ENCODE results near the gene AEBP2.

Gene AEBP2

DNA sequence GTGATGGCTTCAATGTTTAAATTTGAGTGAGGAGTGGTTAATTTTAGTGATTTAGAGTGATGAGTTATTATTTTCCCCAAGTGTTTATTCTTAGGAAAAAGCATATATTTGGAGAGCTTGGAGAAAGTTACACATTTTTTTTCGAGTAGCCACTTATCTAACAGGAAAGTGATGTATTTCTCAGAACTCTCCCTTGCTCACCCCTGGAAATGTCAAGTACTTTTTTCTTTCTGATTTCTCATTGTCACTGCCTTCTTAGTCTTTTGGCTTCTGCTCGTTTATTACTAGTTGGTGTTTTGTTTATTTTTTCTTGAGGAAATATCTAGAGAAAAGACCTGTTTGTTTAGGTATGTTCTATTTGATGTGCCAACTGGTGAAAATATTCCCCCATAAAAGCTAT, 58.8 kb downstream of the AEBP2 start:
- DNase-seq (ENCODE audit: low read depth in 2 of 2, low spot score in 1 of 2): no peak

DNA sequence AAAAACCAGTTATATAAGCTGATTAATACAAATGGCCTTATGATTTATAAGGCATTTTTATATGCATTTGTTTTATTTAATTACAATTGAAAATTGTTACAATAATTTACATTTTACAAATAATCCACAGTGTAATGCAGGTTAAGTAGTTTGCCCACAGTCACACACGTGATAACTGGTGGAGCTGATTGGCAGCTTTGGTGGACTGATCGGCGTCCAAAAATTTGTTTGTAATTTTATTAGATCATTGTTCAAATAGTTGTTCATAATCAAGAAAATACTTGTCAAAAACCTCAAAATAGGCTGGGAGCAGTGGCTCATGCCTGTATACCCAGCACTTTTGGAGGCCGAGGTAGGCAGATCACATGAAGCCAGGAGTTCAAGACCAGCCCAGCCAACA, 59.7 kb downstream of the AEBP2 start:
- no peak for DNase-seq (ENCODE audit: low read depth in 2 of 2, low spot score in 1 of 2)

DNA sequence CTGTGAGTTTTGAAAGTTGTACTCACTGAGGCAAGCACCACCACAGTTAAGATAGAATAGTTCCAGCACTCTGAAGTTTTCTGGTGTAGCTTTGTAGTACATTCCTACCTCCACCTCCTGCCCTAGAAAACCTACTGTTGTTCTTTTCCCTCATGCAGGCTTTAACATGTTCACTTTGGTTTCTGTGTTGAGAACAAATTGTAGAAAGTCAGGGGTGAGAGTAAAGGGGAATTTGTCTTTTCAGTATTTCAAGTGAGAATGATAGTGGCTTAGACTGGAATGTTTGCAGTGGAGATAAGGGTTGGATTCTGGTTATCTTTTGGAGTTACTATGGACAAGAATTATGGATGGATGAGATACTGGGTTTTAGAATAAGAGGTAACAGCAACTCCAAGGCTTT, 67.2 kb downstream of the AEBP2 start:
- no peak for DNase-seq (ENCODE audit: low read depth in 2 of 2, low spot score in 1 of 2)

DNA sequence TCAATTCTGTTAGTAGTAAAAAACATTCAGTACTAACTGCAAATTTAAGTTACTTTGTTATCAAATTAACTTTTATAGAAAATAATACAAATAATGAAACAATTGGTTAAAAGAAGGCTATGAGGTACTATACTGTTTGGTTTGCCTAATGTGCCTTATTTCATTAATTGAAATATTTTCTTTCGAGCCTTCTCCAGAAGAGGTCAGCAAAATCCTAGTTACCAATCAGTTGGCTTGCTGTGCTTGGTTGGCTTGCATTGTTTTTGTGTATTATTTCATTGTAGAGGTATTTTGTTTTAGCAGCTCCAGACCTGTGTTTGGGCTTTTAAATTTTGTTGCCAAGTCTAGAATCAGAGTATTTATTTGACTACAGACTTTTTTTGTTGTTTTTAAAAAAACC, 68.5 kb downstream of the AEBP2 start:
- no peak for DNase-seq (ENCODE audit: low read depth in 2 of 2, low spot score in 1 of 2)

DNA sequence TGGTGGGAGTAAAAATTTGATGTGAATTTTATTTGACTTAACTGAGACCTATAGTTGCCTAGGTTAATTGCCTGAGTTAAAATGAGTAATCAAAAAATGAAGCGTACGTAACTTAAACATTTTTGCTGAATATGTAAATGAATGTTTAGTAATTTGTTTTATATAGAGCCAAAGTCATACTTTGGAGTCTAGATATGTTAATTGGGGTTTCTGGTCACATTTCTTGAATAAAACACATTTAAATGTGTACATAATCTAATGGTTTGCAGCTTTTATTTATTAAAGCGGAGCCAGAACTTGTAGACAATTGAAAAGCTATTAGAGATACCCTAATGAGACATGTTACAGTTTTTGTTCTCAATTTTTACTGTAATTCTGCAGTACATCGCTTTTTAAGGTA, 71.2 kb downstream of the AEBP2 start:
- no peak for DNase-seq (ENCODE audit: low read depth in 2 of 2, low spot score in 1 of 2)

DNA sequence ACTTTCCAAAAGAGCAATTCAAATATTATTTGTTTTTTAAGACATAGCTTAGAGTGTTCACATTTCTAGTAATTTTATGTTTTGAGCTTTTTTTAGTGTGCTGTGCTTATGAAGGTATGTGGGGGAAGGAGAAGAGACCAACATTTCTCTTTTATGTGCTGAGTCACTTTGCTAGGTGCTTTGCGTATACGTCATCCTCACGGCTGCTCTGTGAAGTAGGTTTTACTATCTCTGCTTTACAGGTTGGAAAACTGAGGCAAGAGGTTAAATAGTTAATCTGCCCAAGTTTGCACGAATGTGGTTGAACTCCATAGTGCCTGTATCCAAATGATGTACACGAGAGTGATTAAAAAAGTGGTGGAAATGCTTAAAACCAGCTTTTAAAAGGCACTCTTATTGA, 75.9 kb downstream of the AEBP2 start:
- DNase-seq (ENCODE audit: low read depth in 2 of 2, low spot score in 1 of 2): no peak

DNA sequence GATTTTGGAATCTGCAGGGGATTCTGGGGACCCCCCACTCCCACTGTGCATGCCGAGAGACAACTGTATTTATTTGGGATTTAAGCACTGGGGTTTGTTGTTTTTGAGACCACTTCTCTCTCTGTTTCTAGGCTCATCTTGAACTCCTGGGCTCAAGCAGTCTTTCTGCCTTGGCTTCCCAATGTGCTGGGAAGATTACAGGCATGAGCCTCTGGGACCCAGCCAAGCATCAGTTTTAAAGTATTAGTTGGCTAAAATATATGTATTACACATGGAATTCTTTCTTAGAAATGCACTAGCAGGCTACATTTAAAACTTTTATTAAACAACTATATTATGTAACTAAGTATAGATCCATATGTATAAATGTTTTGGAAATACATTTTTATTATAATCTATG, 78.3 kb downstream of the AEBP2 start:
- no peak for DNase-seq (ENCODE audit: low read depth in 2 of 2, low spot score in 1 of 2)

DNA sequence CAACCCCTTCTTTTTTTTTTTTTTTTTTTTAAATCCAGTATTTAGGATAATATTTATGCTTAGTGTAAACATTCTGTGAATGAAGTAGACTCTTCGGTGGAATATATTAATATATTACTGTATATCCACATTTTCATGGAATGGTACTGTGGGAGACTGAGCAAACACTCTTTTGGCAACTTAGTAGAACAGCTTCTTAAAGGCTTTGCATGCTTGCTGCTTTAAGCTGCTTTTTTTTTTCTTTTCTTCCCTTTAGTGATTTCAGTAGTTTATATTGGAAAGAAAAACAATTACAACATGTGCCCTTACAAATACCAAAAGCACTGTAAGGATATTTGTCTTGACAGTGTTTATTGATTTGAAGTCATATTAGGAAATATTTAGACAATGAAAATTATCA, 78.9 kb downstream of the AEBP2 start:
- DNase-seq (ENCODE audit: low read depth in 2 of 2, low spot score in 1 of 2): no peak

DNA sequence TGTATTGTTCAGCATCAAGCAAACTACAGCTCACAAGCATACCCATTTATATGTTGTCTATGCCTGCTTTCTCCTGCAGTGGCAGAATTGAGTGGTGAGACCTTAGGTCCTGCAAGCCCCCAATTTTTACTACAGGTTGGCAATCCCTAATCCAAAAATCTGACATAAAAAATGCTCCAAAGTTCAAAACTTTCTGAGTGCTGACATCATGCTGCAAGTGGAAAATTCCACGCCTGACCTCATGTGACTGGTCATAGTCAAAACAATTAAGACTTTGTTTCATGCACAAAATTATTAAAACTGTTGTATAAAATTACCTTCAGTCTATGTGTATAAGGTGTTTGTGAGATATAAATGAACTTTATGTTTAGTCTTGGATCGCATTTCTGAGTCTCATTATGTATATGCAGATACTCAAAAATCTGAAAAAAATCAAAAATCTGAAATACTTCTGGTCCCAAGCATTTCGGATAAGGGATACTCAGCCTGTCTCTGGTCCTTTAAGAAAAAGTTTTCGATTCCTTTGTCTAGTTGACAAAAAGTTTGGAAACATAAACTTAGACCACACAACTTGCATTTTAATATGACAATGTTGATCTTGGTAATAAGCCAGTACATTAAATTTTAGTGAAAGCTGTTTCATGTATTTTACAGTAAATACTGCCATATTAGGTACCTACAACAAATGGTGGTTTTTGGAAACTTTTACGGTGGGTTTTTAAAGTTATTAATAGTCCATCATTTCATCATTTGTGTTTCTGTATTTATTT, 81.5 kb downstream of the AEBP2 start:
- DNase-seq (ENCODE audit: low read depth in 2 of 2, low spot score in 1 of 2): no peak

DNA sequence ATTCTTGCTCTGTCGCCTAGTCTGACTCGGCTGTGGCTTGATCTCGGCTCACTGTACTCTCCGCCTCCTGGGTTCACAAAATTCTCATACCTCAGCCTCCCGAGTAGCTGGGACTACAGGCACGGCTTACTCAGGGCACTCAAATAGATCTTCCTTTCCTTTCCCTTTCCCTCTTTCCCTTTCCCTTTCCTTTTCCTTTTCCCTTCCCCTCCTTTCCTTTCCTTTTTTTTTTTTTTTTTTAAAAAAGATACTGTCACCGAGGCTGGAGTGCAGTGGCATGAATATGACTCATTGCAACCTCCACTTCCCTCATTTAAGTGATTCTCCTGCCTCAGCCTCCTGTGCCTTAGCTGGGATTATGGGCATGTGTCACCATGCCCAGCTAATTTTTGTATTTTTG, 86.0 kb downstream of the AEBP2 start:
- DNase-seq (ENCODE audit: low read depth in 2 of 2, low spot score in 1 of 2): no peak

DNA sequence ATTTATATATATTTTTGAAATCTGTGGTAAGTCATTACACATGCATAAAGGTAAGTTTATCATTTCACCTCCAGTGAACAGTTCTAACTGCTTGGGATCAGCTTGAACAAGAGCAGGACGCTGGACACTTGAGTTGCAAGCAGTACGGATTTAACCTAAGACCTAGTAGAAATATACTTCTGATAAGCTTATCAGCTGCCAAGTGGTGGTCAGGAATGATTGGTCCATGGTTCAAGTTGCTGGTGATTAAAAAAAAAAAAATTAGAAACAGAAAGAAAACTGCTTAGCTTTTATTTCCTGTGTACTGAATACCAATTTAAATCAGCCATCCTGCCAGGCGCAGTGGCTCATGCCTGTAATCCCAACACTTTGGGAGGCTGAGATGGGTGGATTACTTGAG, 88.6 kb downstream of the AEBP2 start:
- DNase-seq (ENCODE audit: low read depth in 2 of 2, low spot score in 1 of 2): no peak

DNA sequence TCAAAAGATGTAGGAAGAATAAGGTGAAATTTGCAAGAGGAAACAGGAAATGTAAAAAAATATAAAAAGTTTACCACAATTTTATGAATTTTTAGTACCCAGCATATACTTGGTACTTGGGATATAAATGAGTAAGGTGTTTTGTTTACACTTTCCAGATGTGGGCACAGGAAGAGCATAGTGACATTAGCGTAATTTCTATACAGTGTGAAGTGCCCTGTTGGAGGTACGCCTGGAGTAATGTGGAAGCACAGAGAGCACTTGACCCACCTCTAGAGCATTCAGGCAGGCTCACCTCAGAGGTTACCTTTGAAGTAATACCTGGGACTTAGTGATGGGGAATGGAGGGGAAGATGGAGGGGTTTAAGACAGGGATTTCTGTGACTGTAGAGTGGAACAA, 89.5 kb downstream of the AEBP2 start:
- DNase-seq (ENCODE audit: low read depth in 2 of 2, low spot score in 1 of 2): no peak

DNA sequence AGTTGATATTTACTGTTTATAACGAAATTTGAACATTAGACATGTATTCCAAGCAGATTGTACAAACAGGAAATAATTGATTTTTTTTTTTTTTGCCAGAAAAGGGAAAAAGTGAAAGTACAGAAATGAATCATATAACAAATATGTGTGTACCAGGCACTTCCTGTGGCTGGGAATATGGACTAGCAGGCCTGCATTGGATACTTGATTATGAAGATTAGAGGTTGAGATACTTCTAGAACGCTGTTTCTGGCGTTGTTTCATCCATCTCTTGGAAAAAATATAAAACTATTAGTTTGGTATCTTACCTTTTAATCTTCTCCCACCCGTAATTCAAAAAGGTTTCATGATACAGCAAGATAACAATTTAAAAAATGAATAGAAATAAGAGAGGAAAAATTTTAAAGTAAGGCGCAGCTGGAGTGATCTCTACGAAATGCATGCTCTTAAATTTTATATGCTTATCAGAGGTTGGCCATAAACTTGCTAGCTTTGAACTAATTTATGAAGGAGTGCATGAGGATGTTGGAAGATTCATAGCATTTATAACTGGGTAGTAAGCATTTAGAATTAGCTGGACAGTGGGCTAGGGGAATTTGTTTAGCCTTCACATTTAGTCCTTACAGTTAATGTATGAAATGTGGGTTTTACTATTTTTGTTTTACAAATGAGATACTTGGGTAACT, 90.8 kb downstream of the AEBP2 start:
- no peak for DNase-seq (ENCODE audit: low read depth in 2 of 2, low spot score in 1 of 2)

DNA sequence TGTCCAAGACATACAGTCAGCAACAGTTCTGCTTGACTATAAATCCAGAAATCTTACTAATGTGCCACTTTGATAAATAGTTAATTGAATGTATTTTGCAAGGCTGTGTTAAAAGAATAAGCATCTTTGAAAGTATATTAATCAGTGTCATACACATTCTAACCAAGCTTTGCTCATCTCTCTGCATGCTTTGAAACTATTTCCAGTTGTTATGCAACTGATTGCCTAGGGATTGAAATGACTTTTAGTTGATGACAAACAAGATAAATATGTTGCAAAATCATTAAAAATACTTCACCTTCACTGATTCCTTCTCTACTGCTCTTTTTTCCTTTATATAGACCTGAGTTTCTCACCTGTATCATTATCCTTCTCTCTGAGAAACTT, 91.3 kb downstream of the AEBP2 start:
- no peak for DNase-seq (ENCODE audit: low read depth in 2 of 2, low spot score in 1 of 2)

DNA sequence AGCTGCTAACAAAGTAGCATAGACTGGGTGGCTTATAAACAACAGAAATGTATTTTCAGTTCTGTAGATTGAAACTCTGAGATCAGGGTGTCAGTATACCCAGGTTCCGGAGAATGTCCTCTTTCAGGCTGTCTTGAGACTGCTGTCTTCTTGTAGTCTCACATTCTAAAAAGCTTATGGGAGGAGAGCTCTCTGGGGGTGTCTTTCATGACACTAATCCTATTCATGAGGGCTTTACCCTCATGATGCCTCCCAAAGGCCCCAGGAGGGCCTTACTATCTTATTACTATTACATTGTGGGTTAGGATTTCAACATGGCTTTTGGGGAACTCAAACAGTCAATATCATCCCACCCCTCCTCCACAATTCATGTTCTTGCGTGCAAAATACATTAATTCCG, 94.3 kb downstream of the AEBP2 start:
- DNase-seq (ENCODE audit: low read depth in 2 of 2, low spot score in 1 of 2): no peak

DNA sequence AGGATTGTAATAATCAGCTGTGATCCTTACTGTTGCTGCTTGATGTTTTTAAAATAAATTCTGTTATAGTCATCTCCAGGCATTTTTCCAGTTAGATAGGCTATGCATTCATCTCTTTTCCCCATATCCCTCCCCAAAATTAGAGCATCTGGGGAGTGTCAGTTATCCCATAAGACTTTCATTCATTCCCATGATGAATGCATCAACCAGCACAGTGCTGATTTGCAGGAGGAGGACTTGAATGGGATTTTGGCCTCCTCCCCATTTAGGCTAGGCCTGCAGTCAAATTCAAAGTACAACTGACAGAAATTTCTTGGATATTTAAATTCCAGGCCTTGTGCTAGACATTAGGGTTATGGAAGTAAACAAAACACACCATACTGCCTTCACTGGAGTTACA, 99.8 kb downstream of the AEBP2 start:
- DNase-seq (ENCODE audit: low read depth in 2 of 2, low spot score in 1 of 2): no peak

DNA sequence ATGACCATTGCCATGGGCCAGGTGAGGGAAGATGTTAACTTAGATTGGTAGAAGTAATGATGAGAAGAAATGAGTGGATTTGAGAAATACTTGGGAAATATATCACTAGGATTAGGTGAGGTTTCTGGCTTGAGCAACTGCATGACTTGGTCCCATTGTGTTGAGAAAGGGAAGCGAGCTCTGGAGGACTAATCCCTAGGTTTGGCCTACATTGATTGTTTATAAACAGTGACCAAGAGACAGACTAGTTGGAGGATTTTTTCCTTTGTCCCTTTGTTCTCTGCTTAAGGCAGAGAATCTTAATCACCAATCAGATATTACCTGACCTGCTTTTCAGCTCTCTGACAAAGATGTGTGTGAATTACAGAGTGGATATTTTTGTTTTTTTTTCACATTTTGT, 100.5 kb downstream of the AEBP2 start:
- no peak for DNase-seq (ENCODE audit: low read depth in 2 of 2, low spot score in 1 of 2)

DNA sequence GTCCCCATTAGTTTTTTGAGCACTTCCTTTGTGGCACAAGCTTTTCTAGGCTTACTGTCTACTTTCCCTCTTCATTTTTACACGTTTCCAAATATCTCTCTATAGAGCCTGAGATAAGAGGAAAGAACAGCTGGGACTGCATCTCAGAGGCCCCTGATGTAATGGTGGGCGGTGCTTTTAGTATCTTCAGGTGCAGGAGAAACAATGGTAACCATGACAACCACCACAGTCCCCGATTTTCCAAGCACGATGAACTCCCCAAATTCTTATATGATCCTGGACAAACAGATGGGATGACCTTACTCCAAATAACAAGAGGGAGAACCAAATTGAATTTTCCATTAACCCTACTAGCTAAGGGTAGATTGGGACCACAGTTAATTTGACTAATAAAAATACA, 103.3 kb downstream of the AEBP2 start:
- DNase-seq (ENCODE audit: low read depth in 2 of 2, low spot score in 1 of 2): no peak

DNA sequence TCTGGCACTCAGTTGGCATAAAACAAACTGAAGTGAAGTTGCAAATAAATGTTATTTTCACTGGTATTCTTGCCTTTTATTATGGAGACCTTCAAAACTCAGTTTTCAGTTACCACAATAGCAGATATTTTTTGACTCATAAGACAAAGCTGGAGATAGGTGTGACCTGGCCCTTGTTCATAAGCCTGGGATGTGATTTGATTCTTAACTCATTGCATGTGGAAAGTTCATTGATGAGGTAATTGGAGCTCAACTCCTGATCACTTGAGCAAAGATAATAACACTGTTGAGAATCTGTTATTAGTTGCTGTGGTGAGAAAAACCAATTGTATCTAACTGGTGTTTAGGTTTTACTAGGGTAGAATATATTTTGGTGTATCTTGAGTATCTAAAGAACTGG, 105.1 kb downstream of the AEBP2 start:
- DNase-seq (ENCODE audit: low read depth in 2 of 2, low spot score in 1 of 2): no peak

DNA sequence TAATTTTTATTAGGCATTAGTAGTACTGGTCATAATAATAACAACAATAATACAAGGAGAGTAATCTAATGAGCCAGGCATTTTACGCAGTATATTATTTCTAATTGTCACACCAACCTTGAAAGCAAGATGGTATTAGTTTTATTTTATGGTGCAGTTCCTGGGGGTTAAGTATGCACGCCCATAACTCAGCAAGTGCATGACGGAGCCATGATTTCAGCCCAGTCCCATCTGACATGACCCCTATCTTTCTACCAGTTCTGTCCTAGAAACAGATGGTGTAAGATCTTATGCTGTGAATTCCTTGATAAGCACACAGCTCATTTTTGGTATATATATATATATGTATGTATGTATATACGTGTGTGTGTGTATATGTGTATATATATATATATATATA, 106.0 kb downstream of the AEBP2 start:
- DNase-seq (ENCODE audit: low read depth in 2 of 2, low spot score in 1 of 2): no peak

DNA sequence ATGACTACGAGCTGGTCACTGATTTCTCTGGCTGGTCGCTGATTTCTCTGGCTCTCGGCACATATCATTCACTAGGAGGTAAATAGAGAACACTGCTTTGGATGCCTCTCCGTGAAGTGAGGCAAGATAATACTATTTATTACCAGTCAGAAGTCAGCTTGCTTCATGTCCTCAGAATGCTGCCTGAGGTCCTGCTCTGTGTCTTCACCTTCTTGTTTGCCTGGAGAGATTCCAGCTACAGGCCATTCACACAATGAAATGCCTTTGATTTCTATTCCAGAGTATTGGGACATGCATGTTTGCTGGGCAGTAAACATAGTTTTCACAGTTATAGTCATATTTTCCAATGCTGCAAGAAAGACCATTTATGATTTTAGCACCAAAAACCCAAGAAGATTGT, 106.7 kb downstream of the AEBP2 start:
- no peak for DNase-seq (ENCODE audit: low read depth in 2 of 2, low spot score in 1 of 2)

DNA sequence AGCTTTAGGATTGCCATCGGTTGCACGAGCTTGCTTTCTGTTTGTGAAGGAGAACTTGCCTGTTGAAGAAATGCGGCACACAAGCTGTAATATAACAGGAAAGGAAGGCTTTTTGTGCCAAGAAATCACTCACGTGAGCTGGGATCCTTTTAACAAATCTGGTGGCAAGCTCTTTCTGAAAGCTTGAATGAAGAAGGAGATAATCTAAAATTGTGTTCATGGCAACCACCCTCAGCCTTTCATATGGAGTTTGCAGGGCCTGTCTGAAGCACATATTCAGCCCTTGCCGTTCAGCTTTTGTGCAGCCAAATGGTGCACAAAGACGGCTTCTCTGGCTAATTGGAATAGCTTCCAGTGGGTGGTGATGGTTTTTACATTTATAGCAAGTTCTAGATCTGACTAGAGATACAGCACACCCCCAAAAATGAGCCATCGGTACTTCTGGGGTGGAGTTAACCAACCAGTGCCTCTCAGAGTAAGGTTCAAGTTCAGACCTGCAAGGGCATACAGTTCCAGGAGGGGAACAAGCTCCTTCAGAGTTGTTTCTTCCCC, 107.4 kb downstream of the AEBP2 start:
- DNase-seq (ENCODE audit: low read depth in 2 of 2, low spot score in 1 of 2): no peak

DNA sequence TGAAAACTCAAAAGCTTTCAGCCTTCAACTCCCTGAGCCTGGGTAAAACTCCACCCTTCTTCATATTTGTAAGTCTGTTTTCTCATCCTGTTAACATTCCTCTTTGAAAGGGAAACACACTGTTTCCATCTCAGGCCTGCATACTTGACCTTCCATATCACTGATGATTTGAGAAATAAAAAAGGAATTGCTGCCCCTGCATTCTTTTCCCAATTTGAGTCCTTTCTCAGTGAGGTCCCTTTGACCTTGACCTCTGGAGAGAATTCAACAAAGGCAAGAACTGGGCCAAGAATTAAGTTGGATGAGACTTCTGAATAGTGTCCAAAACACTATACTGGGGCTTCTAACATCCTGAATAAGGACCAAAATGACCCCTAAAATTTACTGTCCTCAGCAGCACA, 108.0 kb downstream of the AEBP2 start:
- no peak for DNase-seq (ENCODE audit: low read depth in 2 of 2, low spot score in 1 of 2)

Data from stimulated activated CD8-positive, alpha-beta memory T cell treated with anti-CD3 and anti-CD28 coated beads, Interleukin-4, amount 100 ng/mL, for 4 hours (primary cell).